Epithelial cell of umbilical artery (primary cell): Measurements from ENCODE around the gene EGLN3. TPM values are rescaled to one million over a fixed set of nuclear protein-coding genes. Genes with fewer than 3 reads are reported as not detected.

Source experiments
- total RNA-seq: library from RNA; depleted of rRNA; stranded (reverse); fragments of >200 nt; gene quantifications from 2 replicates; pipeline ENCODE4 v1.2.3, GENCODE V29; 2014

Gene EGLN3
- 0.91 and 1.6 TPM in 2 replicates for total RNA-seq

GRCh38 chr14:33950320-33951182 lies at the start of gene EGLN3:
Gene EGLN3 (minus strand): TSS chr14:33951074. CDS start chr14:33950752, 322 bp downstream.

